Upper lobe of left lung (tissue), 6 donors: ENCODE data around the gene VAT1L. TPM values are rescaled to one million over a fixed set of nuclear protein-coding genes. Genes with fewer than 3 reads are reported as not detected.
A peak's percentile ranks its signal among the peaks of the same experiment; 100 is the strongest.

ENCODE experiments used
- ATAC-seq, 2 donors: fragments of 200-7000 bp; cut with Tn5 transposase; one replicate each; pipeline ENCODE4 v1.9.1; 2022; ENCODE audit warnings: mild to moderate bottlenecking in 2 of 2, moderate library complexity in 2 of 2; ENCODE audit not compliant: low FRiP score in 2 of 2
- DNase-seq, 2 donors: peaks; one replicate each; pipeline ENCODE4 v3.0.0-alpha.2; 2019 to 2020
- H3K27ac ChIP-seq, 4 donors: fragments of 200-600 bp; sonication (generic); one replicate each; pipeline ENCODE4 v1.5.1; 2016 to 2019
- H3K27me3 ChIP-seq, 4 donors: fragments of 200-600 bp; sonication (generic); one replicate each; pipeline ENCODE4 v1.5.1; 2017 to 2019
- H3K36me3 ChIP-seq, 4 donors: fragments of 200-600 bp; sonication (generic); one replicate each; pipeline ENCODE4 v1.5.1; 2016 to 2019
- H3K4me1 ChIP-seq, 4 donors: fragments of 200-600 bp; sonication (generic); one replicate each; pipeline ENCODE4 v1.5.1; 2018 to 2019
- H3K4me3 ChIP-seq, 4 donors: fragments of 200-600 bp; sonication (generic); one replicate each; pipeline ENCODE4 v1.5.1; 2017 to 2019; ENCODE audit warnings: mild to moderate bottlenecking in 2 of 4, moderate library complexity in 1 of 4
- H3K9me3 ChIP-seq, 4 donors: fragments of 200-600 bp; sonication (generic); one replicate each; pipeline ENCODE4 v1.5.1; 2018 to 2019
- CTCF ChIP-seq, 6 experiments: fragments of 450-650 bp in 4 of 6; fragments of 200-600 bp in 2 of 6; sonication (generic) in 2 of 6; IDR thresholded peaks; one replicate each; pipeline ENCODE4 v1.5.1; 2016 to 2019; ENCODE audit warnings: antibody characterized with exemption in 6 of 6
- EP300 ChIP-seq, 4 donors: sonication (generic); formaldehyde crosslinking; IDR thresholded peaks; one replicate each; pipeline ENCODE4 v1.5.1; 2017; ENCODE audit warnings: antibody characterized with exemption in 4 of 4, control low read depth in 2 of 4
- POLR2A ChIP-seq, 4 donors: fragments of 450-650 bp; IDR thresholded peaks; one replicate each; pipeline ENCODE4 v1.5.1; 2016 to 2017; ENCODE audit warnings: antibody characterized with exemption in 4 of 4, mild to moderate bottlenecking in 2 of 4
- POLR2AphosphoS5 ChIP-seq, 2 donors: sonication (generic); formaldehyde crosslinking; IDR thresholded peaks; one replicate each; pipeline ENCODE4 v1.5.1; 2017; ENCODE audit warnings: antibody characterized with exemption in 2 of 2
- WGBS, 2 donors: methylation state at CpG; one replicate each; pipeline ENCODE4 v1.1.5; 2017 to 2018; 5-methylcytosine and 5-hydroxymethylcytosine counted together
- total RNA-seq, 6 donors: library from RNA; depleted of rRNA in 4 of 6; stranded (reverse); fragments of >200 nt in 4 of 6; gene quantifications; one replicate each; pipeline versions ENCODE4 v1.1.0 to v1.2.1, GENCODE V29; 2016 to 2021
- donor health status: DM: no; HTN: no; CAD: no; lungs with moderate emphysema.
- donor health status: DM: no; HTN: yes; CAD: no; lungs with severe emphysema.

VAT1L gene
- total RNA-seq, 6 donors from 2014 or later, result under 0.01 to 0.59 (median 0.27) TPM; not detected in 2

GRCh38 chr16:77918809-77919707, 130.7 kb downstream of the VAT1L start:
- no peak overlapping the region for H3K4me3 ChIP-seq
- H3K36me3 ChIP-seq, result no peaks in the 10 kb centered on the region
- H3K9me3 ChIP-seq, result no peaks in the 10 kb centered on the region
- no peaks in the 10 kb centered on the region for H3K27me3 ChIP-seq
- TF ChIP-seq POLR2A (IDR thresholded peaks at IDR 0.05) (no peak), EP300 (IDR thresholded peaks at IDR 0.05) (no peak), CTCF (IDR thresholded peaks at IDR 0.05) (no peak), POLR2AphosphoS5 (IDR thresholded peaks at IDR 0.05) (peak in 1 of 2 donors; percentile 50)
- WGBS, 2 donors, result 31 to 34% methylated on average over 7 to 8 of the region's 8 CpGs
- H3K27ac ChIP-seq, result no peak overlapping the region
- H3K4me1 ChIP-seq, result peaks cover 9 to 24% (median 18%) of the 10 kb centered on the region in 4 donors
- DNase-seq (no peak), ATAC-seq (no peak)

- no peak overlapping the region for H3K4me3 ChIP-seq
- no peak overlapping the region for H3K27ac ChIP-seq
- ATAC-seq (no peak), DNase-seq (no peak)
- WGBS, 2 donors, result 51 to 70% methylated on average over 8 of the region's 8 CpGs
- H3K36me3 ChIP-seq, result no peaks in the 10 kb centered on the region
- H3K4me1 ChIP-seq, result peaks cover 9 to 24% (median 18%) of the 10 kb centered on the region in 4 donors
- no peaks in the 10 kb centered on the region for H3K9me3 ChIP-seq
- TF ChIP-seq CTCF (IDR thresholded peaks at IDR 0.05), result no peak
- TF ChIP-seq POLR2A (IDR thresholded peaks at IDR 0.05), result no peak
- no peak for TF ChIP-seq EP300 (IDR thresholded peaks at IDR 0.05)
- TF ChIP-seq POLR2AphosphoS5 (IDR thresholded peaks at IDR 0.05), result no peak
- no peaks in the 10 kb centered on the region for H3K27me3 ChIP-seq
Observed at GRCh38 chr16:77919761-77920415, 131.5 kb downstream of the VAT1L start.

- WGBS, 2 donors, result 62 to 74% methylated on average over 4 of the region's 4 CpGs
- TF ChIP-seq CTCF (IDR thresholded peaks at IDR 0.05) (no peak), EP300 (IDR thresholded peaks at IDR 0.05) (no peak), POLR2AphosphoS5 (IDR thresholded peaks at IDR 0.05) (no peak), POLR2A (IDR thresholded peaks at IDR 0.05) (no peak)
- Histone ChIP-seq H3K36me3 (no peaks in the 10 kb centered on the region), H3K4me1 (peaks cover 9 to 24% (median 18%) of the 10 kb centered on the region in 4 donors), H3K27ac (no peak overlapping the region), H3K9me3 (no peaks in the 10 kb centered on the region), H3K4me3 (no peak overlapping the region), H3K27me3 (no peaks in the 10 kb centered on the region)
- ATAC-seq (no peak), DNase-seq (no peak)
Observed at GRCh38 chr16:77920984-77921383, 132.6 kb downstream of the VAT1L start.

- DNase-seq (no peak), ATAC-seq (no peak)
- Histone ChIP-seq H3K36me3 (no peaks in the 10 kb centered on the region), H3K27me3 (no peaks in the 10 kb centered on the region), H3K27ac (no peak overlapping the region), H3K4me1 (peaks cover 9 to 24% (median 18%) of the 10 kb centered on the region in 4 donors), H3K9me3 (no peaks in the 10 kb centered on the region), H3K4me3 (no peak overlapping the region)
- TF ChIP-seq EP300 (IDR thresholded peaks at IDR 0.05) (no peak), POLR2AphosphoS5 (IDR thresholded peaks at IDR 0.05) (no peak), POLR2A (IDR thresholded peaks at IDR 0.05) (no peak), CTCF (IDR thresholded peaks at IDR 0.05) (no peak)
- 74 to 78% methylated on average over 6 of the region's 6 CpGs for WGBS, 2 donors
Observed at GRCh38 chr16:77922228-77922754, 133.9 kb downstream of the VAT1L start.
